GM19467 (cell line): ENCODE measurements around the gene ARHGAP22.

Experiments used
- ATAC-seq: cut with Tn5 transposase; IDR thresholded peaks from one replicate; pipeline ENCODE4 v1.9.1; 2021; ENCODE audit warnings: mild to moderate bottlenecking, moderate library complexity; ENCODE audit not compliant: unreplicated experiment

Gene ARHGAP22

DNA sequence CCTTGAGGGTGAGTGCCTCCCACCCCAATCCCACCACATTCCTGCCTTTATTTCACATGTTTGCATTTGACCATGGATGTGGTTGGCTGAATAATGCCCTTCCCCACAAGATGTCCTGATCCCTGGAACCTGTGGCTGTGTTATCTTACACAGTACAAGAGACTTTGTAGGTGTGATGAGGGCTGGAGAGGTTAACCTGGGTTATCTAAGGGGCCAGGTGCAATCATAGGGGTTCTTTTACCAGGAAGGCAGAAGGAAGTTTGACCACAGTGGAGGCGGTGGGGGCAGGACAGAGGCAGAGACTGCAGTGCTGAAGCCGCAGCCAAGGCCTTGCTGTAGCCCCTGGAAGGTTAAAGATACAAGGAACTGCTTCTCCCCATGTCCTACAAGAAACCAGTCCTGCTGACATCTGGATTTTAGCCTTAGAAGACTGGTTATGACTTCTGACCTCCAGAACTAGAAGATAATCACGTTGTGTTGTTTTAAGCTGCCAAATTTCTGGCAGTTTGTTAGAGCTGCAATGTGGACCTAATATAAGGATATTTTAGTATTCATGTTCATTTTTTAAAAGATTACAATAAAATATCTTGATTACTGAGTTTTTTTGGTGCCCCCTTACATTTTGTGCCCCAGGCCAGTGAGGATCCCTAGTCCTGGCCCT, 136.6 kb downstream of the ARHGAP22 start:
- no peak for ATAC-seq

DNA sequence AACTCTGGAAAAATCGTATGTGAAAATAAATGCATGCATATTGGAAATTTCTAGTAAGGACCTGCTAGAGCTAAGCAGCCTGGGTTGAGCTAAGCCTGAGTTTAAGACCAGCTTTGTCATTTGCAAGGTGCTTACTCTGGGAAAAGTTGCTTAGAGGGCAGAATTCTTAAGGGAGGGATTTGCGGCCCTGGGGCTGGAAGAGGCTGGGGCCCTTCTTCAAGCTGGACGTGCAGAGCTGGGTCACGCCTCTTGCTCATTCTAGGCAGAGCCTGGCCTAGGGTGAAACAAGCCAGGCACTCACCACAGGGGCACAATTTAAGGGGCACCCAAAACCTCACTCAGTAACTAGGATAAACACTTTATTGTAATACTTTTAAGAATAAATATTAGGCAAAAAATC, 137.2 kb downstream of the ARHGAP22 start:
- ATAC-seq, result no peak

DNA sequence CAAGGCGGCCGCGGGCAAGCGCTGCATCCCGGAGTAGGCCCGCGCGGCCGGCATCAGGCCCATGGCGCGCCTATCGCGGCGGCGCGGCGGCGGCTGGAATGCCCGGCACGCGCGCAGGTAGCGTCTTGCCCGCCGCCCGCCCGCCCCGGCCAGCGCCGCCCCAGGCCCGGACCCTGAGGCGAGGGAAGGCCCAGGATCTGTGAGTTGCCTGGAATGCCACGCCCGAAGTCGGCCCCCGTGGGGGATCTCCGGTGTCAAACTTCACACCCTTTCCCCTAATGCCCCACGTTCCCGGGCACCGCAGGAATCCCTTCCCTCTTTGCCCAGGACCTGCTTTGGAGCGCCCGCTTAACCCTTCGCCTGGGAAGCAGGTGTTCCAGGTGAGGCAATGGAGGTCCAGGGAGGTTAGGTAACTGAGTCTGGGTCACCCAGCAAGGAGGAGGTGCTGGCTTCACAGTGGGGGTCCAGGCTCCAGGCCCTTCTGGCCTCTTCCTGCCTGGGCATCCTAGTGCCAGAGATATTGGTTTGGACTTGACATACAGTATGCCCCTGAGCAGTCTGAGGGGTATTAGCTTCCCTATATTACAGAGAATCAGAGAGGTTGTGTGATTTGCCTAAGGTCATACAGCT, 138.1 kb downstream of the ARHGAP22 start:
- ATAC-seq, result no peak

DNA sequence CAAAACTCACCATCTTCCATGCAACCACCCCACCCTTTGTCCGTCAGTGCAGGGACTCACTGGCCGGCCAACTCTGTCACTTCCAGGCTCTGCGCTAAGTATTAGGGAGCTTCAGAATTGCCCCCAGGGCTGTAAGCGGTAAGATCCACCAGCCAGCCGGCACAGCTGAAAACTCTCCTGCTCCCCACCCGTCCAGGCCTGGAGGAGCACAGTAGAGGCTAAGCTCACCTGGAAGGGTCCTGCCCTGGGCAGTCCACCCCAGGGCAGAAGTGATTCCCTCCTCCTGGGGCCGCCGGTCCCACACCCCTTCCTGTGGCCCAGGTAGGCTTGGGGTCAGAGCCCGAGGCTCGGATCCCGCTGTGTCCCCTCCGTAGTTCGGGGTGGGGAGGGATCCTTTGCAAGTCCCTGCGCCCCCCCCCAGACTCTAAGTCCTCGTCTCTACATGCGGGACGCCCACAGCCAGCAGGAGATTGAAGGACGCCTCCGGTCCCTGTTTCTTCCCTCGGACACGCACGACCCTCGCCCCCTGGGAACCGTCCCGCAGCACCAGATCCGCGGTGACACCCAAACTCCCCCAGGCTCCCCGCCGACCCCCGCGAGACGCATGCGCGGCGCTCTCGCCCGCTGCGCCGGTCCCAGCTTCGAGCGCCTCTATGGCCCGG, 138.9 kb downstream of the ARHGAP22 start:
- no peak for ATAC-seq

DNA sequence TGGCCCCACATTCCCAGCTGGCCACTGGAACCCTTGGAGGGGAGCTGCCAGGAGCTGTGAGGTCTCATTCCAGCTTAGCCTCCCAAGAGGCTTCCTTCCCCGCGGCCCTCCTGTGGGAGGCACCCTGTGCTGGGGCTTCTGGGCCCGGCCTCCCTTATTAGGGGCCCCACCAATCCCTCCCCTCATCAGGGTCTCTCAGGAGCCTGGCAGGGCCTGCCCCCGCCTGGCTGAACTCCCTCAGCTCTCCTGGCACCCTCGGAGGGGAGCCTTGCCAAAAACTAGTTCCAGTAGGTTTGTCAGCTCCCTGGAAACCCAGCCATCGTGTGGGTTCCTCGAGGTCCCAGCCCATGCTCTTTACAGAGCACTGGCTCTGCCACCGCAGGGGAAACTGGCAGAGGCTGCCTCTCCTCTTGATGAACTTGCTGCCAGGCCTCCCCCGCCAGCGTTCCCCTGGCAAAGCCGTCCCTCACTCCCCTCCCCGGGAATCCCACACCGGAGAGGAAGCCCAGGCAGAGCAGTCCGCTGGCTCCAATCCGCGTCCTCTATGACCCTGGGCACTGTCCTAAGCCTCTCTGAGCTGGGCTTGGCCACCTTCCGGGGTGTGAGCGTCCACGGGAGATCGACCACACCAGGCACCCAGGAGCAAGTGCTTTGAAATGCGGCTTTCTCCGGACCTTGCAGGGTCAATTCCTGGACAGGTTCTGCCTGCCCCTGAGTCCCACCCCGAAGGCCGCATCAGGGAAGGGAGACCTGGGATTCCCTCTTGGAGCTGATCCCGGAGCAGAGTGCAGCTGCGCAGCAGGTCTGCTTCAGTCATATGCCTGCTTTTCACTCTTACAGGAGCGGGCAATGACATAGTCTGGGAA, 139.8 kb downstream of the ARHGAP22 start:
- ATAC-seq, result no peak

DNA sequence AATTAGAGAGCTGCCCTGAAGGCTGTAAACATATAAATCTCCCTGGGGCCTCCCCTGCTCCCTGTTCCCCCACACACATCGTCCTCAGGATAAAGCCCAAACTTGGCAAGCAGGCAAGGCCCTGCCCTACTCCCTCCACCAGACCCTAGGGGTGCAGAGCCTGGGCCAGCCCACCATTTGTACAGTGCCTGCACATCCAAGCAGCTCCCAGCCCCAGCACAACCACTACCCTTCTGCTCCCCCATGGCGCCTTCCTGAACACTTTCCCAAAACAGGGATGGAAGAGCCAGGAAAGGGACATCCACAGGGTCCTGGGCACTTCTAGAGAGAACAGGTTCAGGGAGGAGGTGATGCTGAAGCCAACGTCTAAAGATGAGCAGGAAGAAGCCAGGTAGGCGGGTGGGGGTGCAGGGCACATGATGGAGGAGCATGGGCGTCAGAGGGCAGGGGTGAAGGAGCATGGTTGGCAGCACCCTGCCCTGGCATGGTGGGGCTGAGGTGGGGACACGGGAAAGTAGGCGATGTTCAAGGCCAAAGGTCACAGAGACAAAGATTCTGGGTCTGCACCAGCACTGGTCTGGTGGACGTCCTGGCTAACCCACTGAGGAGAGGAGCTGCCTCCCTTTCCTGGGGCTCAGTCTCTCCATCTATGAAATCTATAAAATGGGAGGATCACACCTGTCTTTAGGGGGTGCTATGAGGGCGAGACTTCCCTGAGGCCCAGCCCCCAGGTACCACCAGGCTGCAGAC, 140.6 kb downstream of the ARHGAP22 start:
- no peak for ATAC-seq

DNA sequence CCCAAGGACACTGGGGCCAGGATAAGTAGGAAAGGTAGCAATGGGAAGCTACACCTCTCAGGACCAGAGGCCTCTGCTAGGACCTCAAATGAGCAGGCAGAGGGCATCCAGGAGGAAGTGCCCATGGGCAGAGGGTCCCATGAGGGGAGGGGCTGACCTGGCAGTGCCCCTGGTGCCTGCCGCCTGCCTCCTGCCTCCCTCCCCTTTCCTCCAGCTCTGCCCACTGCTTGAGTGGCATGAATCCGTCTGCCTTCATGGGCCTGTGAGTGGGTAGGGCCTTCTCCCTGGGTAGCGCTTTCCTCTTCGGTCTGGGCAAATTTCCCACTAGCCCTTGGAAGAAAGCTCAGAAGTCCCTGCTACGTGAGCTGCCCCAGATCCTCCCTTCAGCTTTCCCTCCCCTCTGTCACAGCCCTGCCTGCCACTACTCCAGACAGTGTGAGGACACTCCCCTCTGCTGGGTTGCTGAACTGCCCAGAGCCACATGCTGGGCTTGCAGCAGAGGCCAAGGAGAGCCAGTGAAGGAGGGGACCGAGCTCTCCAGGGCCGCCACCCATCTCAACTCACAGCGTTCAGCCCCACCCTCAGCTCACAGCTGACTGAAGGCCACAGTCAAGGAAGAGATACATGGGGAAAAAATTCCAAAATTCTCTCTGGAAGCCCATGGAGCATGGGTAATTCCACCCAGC, 141.4 kb downstream of the ARHGAP22 start:
- ATAC-seq, result no peak

DNA sequence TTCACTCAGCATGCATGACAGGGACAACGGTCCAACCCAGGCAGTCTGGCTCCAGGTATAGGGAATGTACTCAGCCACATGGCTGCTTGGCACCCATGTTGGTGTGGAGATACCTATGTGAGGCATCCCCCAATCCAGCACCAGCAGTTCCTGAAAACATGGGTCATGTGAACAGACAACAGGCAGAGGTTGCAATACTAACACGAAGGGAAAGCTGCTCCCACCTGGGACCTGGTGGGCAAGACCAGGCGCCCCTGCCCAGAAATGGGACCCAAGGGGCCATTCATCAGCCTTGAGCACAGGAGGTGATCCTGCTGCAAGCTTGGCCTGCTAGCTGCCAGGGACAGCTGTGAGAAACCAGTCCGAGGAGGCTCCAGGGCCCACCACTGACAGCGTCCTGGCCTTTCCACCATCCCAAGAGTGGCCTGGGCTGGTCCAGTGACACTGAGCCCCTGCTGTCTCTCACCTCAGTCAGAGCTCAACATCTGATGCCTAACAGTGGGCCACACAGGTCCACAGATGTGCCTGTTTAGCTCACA, 142.3 kb downstream of the ARHGAP22 start:
- no peak for ATAC-seq

DNA sequence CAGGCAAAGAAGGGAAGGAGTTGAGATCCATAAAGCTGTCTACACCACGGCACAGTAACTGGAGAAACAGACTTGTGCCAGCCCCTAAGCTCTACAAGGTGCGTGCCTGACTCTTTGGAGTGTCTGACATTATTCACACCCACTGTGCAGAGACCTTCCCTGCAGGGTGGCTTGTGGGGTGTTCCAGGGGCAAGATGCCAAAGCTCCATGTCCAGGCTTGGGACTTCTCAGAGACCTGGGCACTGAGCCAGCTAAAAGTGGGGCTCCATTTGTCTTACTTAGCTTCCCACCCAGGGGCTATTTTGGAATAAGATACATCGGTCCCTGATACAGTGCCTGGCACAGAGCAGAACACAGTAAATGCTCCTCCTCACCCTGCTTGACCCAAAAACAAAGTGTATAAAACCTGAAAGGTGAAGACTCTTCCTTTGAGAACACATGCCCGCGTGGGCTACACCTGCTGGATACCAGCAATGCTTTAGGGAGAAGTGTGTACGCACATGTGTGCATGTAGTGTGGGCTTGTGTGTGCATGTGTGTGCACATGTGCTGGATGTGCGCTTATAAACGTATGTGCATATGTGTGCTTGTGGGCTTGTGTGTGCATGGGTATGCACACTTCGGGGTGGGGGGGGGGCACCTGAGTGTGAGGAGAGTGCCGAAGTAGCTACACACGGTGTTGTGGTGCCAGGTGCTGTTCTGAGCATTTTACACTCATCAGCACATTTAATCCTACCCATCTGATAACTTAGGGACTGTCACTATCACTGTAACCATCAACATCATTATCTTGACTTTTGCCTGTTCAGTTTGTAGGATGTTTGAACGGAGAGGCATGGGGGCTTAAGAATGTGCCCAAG, 143.0 kb downstream of the ARHGAP22 start:
- no peak for ATAC-seq

DNA sequence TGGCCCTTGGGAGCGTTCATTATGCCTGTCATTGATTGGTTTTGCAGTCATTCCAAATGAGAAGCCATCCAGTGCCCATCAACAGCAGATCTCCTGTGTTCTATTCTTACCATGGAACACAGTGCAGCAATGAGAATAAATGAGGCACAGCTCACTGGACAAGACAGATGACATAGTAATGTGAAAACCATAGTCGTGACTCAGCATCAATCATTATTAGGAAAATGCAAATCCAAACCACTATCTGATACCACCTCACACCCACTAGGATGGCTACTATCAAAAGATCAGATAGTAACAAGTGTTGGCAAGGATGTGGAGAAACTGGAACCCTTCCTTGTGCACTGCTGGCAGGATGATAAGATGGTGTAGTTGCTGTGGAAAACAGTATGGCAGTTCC, 144.7 kb downstream of the ARHGAP22 start:
- no peak for ATAC-seq

DNA sequence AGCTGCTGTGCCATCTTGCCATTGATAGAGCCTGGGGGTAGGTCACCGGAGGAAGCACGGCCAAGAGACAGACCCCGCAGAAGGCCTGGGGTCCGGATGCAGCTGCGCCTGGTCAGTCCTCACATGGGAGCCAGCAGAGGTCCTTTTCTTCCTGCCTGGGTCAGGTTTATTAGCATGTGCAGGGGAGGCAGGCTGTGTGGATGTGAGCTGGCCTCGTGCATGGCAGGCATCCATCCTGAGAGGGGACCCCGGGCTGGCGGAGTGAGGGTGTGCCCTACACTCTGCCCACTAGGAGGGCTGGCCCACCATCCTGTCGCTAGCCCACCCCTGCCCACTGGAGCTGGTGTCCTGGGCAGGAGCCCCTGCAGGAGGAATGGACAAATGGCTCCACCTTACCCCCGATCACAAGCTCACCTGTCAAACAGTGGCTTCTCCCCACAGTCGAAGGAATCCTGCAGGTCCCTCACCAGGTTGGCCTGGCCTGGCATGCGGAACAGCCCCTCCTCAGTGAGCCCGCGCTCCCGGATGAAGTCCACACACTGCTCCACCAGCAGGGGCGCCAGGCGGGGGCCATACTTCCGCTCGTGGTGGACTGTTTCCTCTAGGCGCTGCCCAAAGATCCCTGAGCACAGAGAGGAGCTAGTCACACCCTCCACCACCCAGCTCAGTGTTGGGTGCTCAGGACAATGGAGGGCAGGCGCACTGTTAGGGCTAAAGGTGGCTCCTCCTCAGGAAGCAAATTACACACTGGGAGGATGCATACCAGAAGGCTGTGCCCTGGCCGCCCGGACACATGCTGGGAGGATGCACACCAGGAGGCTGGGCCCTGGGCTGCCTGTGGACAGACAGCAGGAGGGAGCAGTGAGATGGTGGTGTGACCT, 145.4 kb downstream of the ARHGAP22 start:
- no peak for ATAC-seq

DNA sequence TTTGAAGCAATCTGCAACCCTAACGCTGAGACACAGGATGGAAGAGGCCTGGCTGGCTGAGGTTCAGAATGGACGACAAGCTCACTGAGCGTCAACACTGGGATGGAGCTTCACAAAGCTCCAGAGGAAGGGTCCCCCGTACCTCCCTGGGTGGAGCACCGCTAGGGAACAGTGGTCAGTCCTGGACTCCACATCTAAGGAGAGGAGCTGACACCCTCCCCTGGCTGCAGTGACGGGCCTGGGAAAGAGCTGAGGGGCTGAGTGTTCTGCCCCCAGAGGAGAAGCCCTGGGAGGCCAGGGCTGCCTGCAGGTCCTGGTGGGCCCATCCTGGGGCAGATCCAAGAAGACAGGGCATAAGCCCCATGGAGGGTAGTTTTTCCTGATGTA, 146.2 kb downstream of the ARHGAP22 start:
- no peak for ATAC-seq

DNA sequence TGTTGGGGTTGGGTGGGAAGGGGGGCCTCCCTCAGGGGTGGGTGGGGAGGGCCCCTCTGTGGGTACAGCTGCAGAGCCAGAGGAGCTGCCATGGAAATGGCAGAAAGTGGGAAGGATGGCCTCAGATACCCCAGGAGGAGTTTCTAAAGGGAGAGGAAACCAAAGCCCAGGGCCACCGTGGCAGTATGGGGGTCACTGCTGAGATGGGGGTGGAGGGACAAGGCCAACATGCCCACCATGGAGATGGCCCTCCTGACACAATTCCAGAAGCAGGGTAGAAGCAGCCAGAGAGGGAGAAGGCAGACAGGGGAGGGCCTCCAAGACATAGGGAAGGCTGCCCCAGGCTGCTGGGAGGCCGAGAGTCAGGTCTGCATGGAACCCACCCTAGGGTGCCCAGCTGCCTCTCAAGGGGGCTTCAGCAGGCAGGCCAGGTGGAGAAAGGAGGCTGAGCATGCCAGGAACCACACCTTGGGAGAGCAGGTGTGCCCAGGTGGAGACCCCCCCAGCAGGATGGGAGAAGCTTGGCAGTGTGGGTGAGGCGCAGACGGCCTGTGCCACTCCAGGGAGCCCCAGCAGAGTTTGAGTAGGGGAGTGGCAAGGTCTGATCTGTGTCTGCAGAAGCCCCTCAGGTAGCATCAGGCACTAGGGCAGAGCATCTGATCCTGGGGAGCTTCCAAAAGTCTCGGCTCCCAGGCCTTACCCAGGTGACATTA, 146.8 kb downstream of the ARHGAP22 start:
- no peak for ATAC-seq

DNA sequence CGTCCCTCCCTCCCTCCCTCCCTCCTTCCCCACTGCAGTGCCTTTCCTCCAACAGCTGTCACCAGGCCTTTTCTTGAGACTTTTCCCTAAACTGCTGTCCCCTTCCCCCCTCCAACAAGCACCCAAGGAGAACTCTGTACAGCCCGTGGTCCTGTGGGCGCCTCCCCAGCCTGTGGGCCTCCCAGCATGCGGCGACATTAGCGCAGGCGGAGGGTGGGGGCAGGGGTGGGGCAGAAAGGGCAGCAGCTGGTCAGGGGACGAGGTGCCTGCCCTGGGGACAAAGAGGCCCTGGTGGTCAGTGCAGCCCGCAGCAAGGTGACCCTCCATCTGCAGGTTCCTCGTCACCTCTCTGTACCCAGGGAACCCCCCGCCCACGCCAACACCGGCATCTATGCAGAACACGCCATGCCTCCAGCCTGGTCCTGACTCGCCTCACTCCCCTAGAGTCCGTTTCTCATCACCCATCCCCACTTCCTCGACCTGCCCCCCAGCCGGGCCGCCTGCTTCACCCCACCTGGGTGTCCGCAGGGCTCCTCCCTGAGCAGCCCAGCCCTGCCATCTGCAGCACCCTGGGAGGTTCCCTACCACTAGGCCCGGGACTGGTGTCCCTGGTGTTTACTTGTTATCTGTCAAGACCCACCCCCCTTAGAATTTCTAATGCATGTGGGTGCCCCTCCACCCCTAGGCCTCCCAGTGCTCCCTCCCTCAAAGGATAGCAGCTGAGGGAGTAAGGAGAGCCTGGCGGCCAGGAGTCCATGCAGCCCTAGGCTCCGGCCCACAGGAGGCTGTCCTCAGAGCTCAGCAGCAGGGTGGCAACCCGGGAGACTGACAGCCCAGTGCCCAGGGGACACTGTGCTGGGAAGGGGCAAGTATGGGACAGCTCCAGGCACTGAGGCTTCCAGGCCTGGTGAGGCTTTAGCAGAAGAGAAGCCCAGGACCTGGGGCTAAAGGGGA, 147.8 kb downstream of the ARHGAP22 start:
- ATAC-seq, result no peak

DNA sequence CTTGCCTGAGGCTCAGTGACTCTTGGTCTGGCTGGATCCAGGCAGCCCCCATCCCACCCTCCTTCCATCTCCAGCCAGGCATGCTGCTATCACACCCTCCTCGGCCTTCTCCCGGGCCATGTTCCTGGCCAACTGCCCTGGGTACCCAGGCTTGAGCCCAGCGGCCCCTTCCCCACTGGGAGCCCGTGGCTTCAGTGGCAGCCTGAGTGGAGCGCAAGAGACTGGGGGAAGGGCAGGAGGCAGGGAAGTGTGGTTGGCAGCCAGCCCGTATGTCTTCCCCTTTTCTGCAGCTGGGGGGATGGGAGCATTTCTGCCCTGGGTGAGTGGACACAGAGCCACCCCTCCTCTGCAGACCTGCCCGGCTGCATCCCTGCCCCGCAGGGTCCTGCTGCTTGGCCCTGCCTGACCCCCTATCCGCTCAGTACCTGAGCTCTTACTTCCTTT, 148.5 kb downstream of the ARHGAP22 start:
- ATAC-seq, result no peak
